ENCODE data around the gene PTPRT.

DNA sequence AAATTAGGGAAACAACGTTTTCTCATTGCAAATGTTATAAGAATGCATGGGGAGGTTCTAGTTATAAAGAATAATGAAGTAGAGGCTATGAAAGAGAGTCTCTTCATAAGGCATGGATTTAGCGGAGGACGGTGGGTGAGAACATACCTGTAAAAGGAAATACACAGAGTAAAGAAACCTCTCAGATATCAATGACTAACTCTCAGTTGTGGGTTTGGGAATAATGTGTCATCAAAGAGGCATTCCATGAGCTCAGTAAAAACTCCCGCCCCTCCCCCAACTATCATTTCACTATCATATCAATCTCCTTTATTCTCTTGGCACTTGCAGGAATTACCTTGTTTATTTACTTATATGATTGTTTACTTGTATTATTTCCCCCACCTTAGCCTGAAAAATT, 695.4 kb downstream of the PTPRT start:
- TF ChIP-seq SP1 (IDR thresholded peaks at IDR 0.05) (no peak), TAF1 (conservative IDR thresholded peaks at IDR 0.05) (no peak)
- TF ChIP-seq, protein P1, sequence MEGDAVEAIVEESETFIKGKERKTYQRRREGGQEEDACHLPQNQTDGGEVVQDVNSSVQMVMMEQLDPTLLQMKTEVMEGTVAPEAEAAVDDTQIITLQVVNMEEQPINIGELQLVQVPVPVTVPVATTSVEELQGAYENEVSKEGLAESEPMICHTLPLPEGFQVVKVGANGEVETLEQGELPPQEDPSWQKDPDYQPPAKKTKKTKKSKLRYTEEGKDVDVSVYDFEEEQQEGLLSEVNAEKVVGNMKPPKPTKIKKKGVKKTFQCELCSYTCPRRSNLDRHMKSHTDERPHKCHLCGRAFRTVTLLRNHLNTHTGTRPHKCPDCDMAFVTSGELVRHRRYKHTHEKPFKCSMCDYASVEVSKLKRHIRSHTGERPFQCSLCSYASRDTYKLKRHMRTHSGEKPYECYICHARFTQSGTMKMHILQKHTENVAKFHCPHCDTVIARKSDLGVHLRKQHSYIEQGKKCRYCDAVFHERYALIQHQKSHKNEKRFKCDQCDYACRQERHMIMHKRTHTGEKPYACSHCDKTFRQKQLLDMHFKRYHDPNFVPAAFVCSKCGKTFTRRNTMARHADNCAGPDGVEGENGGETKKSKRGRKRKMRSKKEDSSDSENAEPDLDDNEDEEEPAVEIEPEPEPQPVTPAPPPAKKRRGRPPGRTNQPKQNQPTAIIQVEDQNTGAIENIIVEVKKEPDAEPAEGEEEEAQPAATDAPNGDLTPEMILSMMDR (IDR thresholded peaks at IDR 0.05; ENCODE audit: low read depth, low read length, missing input control), result no peak

All from liver (tissue), 3 donors.